Endothelial cell (in vitro differentiated cells): ENCODE results near the gene ANKRD28. TPM values are rescaled to one million over a fixed set of nuclear protein-coding genes. Genes with fewer than 3 reads are reported as not detected.
"Not testable (repeated sequence)": the region's sequence is repeated elsewhere in the genome, so short reads cannot be mapped to it uniquely, and the experiment has no call there.

Experiments
- DNase-seq: peaks from one replicate; pipeline ENCODE4 v3.0.0; 2021; ENCODE audit warnings: low spot score
- H3K27ac Mint-ChIP-seq: one replicate; pipeline ENCODE4 v1.8.0; 2021; ENCODE audit warnings: mixed read lengths, inconsistent platforms; ENCODE audit not compliant: unreplicated experiment
- H3K27me3 Mint-ChIP-seq: one replicate; pipeline ENCODE4 v1.8.0; 2021; ENCODE audit warnings: mild to moderate bottlenecking, moderate library complexity, mixed read lengths, inconsistent platforms; ENCODE audit not compliant: unreplicated experiment
- H3K36me3 Mint-ChIP-seq: one replicate; pipeline ENCODE4 v1.8.0; 2021; ENCODE audit warnings: mild to moderate bottlenecking, low read depth, mixed read lengths, inconsistent platforms; ENCODE audit not compliant: unreplicated experiment
- H3K4me1 Mint-ChIP-seq: one replicate; pipeline ENCODE4 v1.8.0; 2021; ENCODE audit warnings: mild to moderate bottlenecking, mixed read lengths, inconsistent platforms; ENCODE audit not compliant: unreplicated experiment
- H3K4me3 Mint-ChIP-seq: one replicate; pipeline ENCODE4 v1.8.0; 2021; ENCODE audit warnings: mild to moderate bottlenecking, mixed read lengths, inconsistent platforms; ENCODE audit not compliant: unreplicated experiment
- H3K9me3 Mint-ChIP-seq: one replicate; pipeline ENCODE4 v1.8.0; 2021; ENCODE audit warnings: mixed read lengths, inconsistent platforms; ENCODE audit not compliant: unreplicated experiment
- CTCF ChIP-seq: fragments of 200-600 bp; sonication (generic); IDR thresholded peaks from one replicate; pipeline ENCODE4 v1.5.0; 2021; ENCODE audit warnings: antibody characterized with exemption; ENCODE audit not compliant: unreplicated experiment
- total RNA-seq: library from RNA; stranded (reverse); fragmentation: NEBNext Ultra II Directional; extraction: Animal tissue kit (Norgen Biotek cat#: 25700); gene quantifications from one replicate; pipeline ENCODE4 v1.2.1, GENCODE V29; 2021; ENCODE audit not compliant: unreplicated experiment

ANKRD28 gene
- total RNA-seq, 1 donor from 2014 or later, result 22.6 TPM

GRCh38 chr3:15630646-15631350 is 167.0 kb downstream of the ANKRD28 start:
- TF ChIP-seq CTCF, result no peak
- Mint-ChIP-seq H3K27ac (peak overlapping the region; percentile 91), H3K4me3 (no peak overlapping the region), H3K36me3 (no peaks in the 10 kb centered on the region), H3K4me1 (peaks cover 44% of the 10 kb centered on the region), H3K9me3 (no peaks in the 10 kb centered on the region), H3K27me3 (peaks cover 11% of the 10 kb centered on the region)
- DNase-seq, result no peak

DNA sequence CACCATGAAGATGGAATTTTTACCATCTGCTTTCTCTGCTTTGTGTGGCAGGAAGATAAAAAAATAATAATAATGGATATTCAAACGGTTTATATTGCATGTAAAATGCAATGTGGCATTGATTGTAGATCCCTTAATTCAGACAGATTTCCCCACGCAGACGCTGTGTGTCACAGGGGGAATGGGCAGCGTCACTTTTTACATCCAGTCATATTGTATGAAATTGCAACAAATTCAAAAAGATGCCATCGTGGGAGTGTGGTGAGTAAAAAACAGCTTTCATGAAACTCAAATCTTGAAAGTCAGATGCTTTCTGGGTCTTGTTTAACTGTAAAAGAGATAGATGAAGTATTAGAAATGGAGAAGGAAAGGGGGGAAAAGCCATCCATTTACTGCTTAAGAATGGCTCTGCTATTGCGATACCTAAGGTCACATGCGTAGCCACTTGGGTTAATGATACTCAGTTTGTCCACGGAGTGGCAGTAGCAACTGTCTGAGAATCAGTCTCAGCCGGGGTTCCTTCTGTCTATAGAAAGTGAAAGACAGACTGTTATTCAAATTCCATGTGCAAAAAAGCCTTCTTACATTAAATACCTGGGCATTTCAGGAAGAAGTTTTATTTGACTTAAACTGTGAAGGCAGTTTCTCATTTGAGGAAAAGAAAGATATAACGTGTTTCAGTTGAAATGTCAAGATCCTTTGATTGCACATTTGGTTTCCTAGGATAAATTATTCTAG is 167.8 kb downstream of the ANKRD28 start:
- Mint-ChIP-seq H3K36me3 (no peaks in the 10 kb centered on the region), H3K9me3 (no peaks in the 10 kb centered on the region), H3K4me1 (peaks cover 39% of the 10 kb centered on the region), H3K4me3 (no peak overlapping the region), H3K27me3 (peaks cover 11% of the 10 kb centered on the region), H3K27ac (no peak overlapping the region)
- peak; percentile 59 for DNase-seq
- no peak for TF ChIP-seq CTCF

DNA sequence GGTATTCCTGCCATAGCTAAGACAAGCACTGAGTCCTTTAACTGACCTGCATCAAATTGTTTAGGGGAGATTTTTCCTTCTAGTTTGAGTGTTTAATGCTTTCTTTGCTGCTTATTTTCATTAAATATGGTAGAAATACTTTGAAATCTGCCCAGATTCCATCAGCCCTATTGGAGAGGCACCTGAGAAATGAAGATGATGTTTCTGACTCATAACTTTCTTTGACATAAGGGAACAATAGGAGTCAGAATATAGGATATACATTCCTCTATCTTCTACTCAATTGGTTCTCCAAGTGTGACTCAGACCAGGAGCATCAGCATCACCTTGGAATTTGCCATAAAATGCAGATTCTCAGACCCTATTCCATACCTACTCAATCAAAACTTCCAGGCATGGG is 168.8 kb downstream of the ANKRD28 start:
- Mint-ChIP-seq H3K36me3 (no peaks in the 10 kb centered on the region), H3K27ac (no peak overlapping the region), H3K4me1 (peaks cover 30% of the 10 kb centered on the region), H3K27me3 (peaks cover 7% of the 10 kb centered on the region), H3K4me3 (no peak overlapping the region), H3K9me3 (no peaks in the 10 kb centered on the region)
- no peak for TF ChIP-seq CTCF
- DNase-seq, result no peak

DNA sequence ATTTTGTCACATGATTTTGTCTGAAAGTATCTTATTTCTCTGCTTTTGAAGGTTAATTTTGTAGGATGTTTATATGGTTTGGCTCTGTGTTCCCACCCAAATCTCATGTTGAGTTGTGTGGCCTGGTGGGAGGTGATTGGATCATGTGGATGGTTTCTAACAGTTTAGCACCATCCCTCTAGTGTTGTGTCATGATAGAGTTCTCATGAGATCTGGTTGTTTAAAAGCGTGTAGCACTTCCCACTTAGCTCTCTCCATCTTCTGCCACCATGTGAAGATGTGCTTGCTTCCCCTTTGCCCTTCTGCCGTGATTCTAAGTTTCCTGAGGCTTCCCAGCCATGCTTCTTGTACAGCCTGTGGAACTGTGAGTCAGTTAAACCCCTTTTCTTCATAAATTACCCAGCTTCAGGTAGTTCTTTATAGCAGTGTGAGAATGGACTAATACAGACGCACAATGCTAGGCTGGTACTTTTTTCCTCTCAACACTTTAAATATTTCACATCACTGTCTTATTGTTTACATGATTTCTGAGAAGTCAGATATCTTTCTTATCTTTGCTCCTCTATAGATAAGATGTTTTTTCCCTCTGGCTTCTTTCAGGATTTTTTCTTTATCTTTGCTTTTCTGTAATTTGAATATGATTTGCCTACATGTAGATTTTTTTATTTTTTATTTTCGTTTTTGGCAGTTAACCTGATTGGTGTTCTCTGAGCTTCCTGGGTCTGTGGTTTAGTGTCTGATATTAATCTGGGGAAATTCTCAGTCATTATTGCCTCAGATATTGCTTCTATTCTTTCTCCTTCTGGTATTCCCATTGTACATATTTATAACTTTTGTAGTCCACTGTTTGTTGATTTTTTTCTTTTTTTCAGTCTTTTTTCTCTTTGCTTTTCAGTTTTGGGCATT is 174.0 kb downstream of the ANKRD28 start:
- peaks cover 21% of the 10 kb centered on the region for H3K36me3 Mint-ChIP-seq
- H3K27me3 Mint-ChIP-seq, result peaks cover 1% of the 10 kb centered on the region
- peaks cover 5% of the 10 kb centered on the region for H3K9me3 Mint-ChIP-seq
- no peak for DNase-seq
- TF ChIP-seq CTCF, result no peak
- no peak overlapping the region for H3K27ac Mint-ChIP-seq
- no peak overlapping the region for H3K4me3 Mint-ChIP-seq
- H3K4me1 Mint-ChIP-seq, result peaks cover 2% of the 10 kb centered on the region

GRCh38 chr3:15619659-15620464 is 177.9 kb downstream of the ANKRD28 start:
- not testable (repeated sequence) for H3K27ac Mint-ChIP-seq, H3K9me3 Mint-ChIP-seq, H3K4me1 Mint-ChIP-seq

More at GRCh38 chr3:15619659-15620464, 177.9 kb downstream of the ANKRD28 start:
- peaks cover 21% of the 10 kb centered on the region for H3K36me3 Mint-ChIP-seq
- not testable (repeated sequence) for H3K4me3 Mint-ChIP-seq, H3K27me3 Mint-ChIP-seq, DNase-seq
